OCI-LY1 (cell line): ENCODE measurements around the gene ZNF25.
"Not testable (repeated sequence)": the region's sequence is repeated elsewhere in the genome, so short reads cannot be mapped to it uniquely, and the experiment has no call there.

ENCODE experiments used
- EZH2 ChIP-seq: fragments of 200-600 bp; sonication (generic), shearing (Covaris generic); IDR thresholded peaks from 2 replicates; pipeline ENCODE4 v1.8.0; 2017; ENCODE audit warnings: borderline replicate concordance, mixed run types, mild to moderate bottlenecking, antibody characterized with exemption, low read length, moderate library complexity, mixed read lengths
- TF ChIP-seq, protein P1 (sequence below): fragments of 200-600 bp; sonication (generic), shearing (Covaris generic); IDR thresholded peaks from 2 replicates; pipeline ENCODE4 v1.5.1; 2017; ENCODE audit warnings: mild to moderate bottlenecking, antibody characterized with exemption, low read length, moderate library complexity, mixed read lengths

GRCh38 chr10:38019124-38019523 is 42.7 kb upstream of the ZNF25 start:
- TF ChIP-seq, protein P1, sequence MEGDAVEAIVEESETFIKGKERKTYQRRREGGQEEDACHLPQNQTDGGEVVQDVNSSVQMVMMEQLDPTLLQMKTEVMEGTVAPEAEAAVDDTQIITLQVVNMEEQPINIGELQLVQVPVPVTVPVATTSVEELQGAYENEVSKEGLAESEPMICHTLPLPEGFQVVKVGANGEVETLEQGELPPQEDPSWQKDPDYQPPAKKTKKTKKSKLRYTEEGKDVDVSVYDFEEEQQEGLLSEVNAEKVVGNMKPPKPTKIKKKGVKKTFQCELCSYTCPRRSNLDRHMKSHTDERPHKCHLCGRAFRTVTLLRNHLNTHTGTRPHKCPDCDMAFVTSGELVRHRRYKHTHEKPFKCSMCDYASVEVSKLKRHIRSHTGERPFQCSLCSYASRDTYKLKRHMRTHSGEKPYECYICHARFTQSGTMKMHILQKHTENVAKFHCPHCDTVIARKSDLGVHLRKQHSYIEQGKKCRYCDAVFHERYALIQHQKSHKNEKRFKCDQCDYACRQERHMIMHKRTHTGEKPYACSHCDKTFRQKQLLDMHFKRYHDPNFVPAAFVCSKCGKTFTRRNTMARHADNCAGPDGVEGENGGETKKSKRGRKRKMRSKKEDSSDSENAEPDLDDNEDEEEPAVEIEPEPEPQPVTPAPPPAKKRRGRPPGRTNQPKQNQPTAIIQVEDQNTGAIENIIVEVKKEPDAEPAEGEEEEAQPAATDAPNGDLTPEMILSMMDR = not testable (repeated sequence)
- TF ChIP-seq EZH2 = not testable (repeated sequence)
